GM18498 (cell line): Measurements from ENCODE around the gene MYDGF.
A peak's percentile ranks its signal among the peaks of the same experiment; 100 is the strongest.
"Not testable (repeated sequence)": the region's sequence is repeated elsewhere in the genome, so short reads cannot be mapped to it uniquely, and the experiment has no call there.

Source experiments
- ATAC-seq: cut with Tn5 transposase; IDR thresholded peaks from one replicate; pipeline ENCODE4 v1.9.1; 2021; ENCODE audit warnings: mild to moderate bottlenecking, moderate library complexity; ENCODE audit not compliant: unreplicated experiment

The MYDGF gene

GRCh38 chr19:4669723-4670480 lies at the start of gene MYDGF:
MYDGF (minus strand) TSS chr19:4670342; CDS start chr19:4670334, 8 bp downstream.
- ATAC-seq: peak; percentile 94

GRCh38 chr19:4719499-4719866 lies 49.3 kb upstream of the MYDGF start:
- ATAC-seq: no peak

GRCh38 chr19:4717966-4718701 lies 48.0 kb upstream of the MYDGF start:
- no peak for ATAC-seq

- ATAC-seq: no peak
These were observed 47.2 kb upstream of the MYDGF start for GRCh38 chr19:4717191-4717965.

GRCh38 chr19:4715529-4716221 lies 45.5 kb upstream of the MYDGF start:
- ATAC-seq: no peak

GRCh38 chr19:4715178-4715528 lies 45.0 kb upstream of the MYDGF start:
- not testable (repeated sequence) for ATAC-seq

- no peak for ATAC-seq
These were observed 43.9 kb upstream of the MYDGF start for GRCh38 chr19:4714016-4714415.

- ATAC-seq: no peak
These were observed 43.3 kb upstream of the MYDGF start for GRCh38 chr19:4713384-4713951.

- ATAC-seq: no peak
These were observed 42.6 kb upstream of the MYDGF start for GRCh38 chr19:4712771-4713170.

GRCh38 chr19:4711211-4711610 lies 41.1 kb upstream of the MYDGF start:
- no peak for ATAC-seq

- ATAC-seq: no peak
These were observed 40.1 kb upstream of the MYDGF start for GRCh38 chr19:4710281-4710600.

GRCh38 chr19:4709440-4710280 lies 39.5 kb upstream of the MYDGF start:
- ATAC-seq: no peak

- ATAC-seq: no peak
These were observed 38.0 kb upstream of the MYDGF start for GRCh38 chr19:4707956-4708650.

GRCh38 chr19:4707322-4707721 lies 37.2 kb upstream of the MYDGF start:
- ATAC-seq: no peak

- no peak for ATAC-seq
These were observed 35.4 kb upstream of the MYDGF start for GRCh38 chr19:4705413-4706131.

- no peak for ATAC-seq
These were observed 34.2 kb upstream of the MYDGF start for GRCh38 chr19:4704317-4704673.

- ATAC-seq: no peak
These were observed 33.7 kb upstream of the MYDGF start for GRCh38 chr19:4703671-4704316.

- ATAC-seq: no peak
These were observed 32.6 kb upstream of the MYDGF start for GRCh38 chr19:4702764-4703163.
